Kidney (tissue), 14 donors: Measurements from ENCODE around the gene SLC26A1. TPM values are rescaled to one million over a fixed set of nuclear protein-coding genes. Genes with fewer than 3 reads are reported as not detected.

Experiments used
- DNase-seq, 5 donors: peaks; one replicate each; pipeline ENCODE4 v3.0.0-alpha.2; 2013 to 2020
- FAIRE-seq: peaks from 2 replicates; lab custom pipeline; 2012; peaks lifted over from hg19 to GRCh38; lab: Jason Lieb, UNC
- H3K27ac ChIP-seq, 2 donors: one replicate each; pipeline ENCODE4 v1.7.0; 2013; ENCODE audit warnings: low read depth in 2 of 2, low read length in 2 of 2, inconsistent platforms in 1 of 2
- H3K27me3 ChIP-seq: one replicate; pipeline ENCODE4 v1.7.1; 2013; ENCODE audit warnings: low read length, inconsistent platforms; ENCODE audit not compliant: control insufficient read depth, insufficient read depth
- H3K36me3 ChIP-seq, 3 donors: one replicate each; pipeline versions ENCODE4 v1.7.0 to v1.7.1; 2013; ENCODE audit warnings: low read length in 3 of 3, control low read depth in 1 of 3, inconsistent platforms in 1 of 3; ENCODE audit not compliant: insufficient read depth in 3 of 3, control insufficient read depth in 2 of 3
- H3K4me1 ChIP-seq, 3 donors: one replicate each; pipeline versions ENCODE4 v1.7.0 to v1.7.1; 2013; ENCODE audit warnings: low read length in 3 of 3, inconsistent platforms in 1 of 3, low read depth in 1 of 3; ENCODE audit not compliant: control insufficient read depth in 2 of 3, insufficient read depth in 2 of 3
- H3K4me3 ChIP-seq, 3 donors: one replicate each; pipeline versions ENCODE4 v1.7.0 to v1.8.1; 2013; ENCODE audit warnings: low read length in 3 of 3, control low read depth in 1 of 3, inconsistent platforms in 1 of 3
- H3K9ac ChIP-seq, 3 donors: one replicate each; pipeline versions ENCODE4 v1.7.0 to v1.7.1; 2013; ENCODE audit warnings: low read length in 3 of 3, control low read depth in 1 of 3, inconsistent platforms in 1 of 3
- H3K9me3 ChIP-seq, 3 donors: one replicate each; pipeline versions ENCODE4 v1.7.0 to v1.7.1; 2013; ENCODE audit warnings: low read length in 3 of 3, control low read depth in 1 of 3, inconsistent platforms in 1 of 3; ENCODE audit not compliant: control insufficient read depth in 2 of 3, insufficient read depth in 1 of 3
- CTCF ChIP-seq: IDR thresholded peaks from 3 replicates; pipeline ENCODE4 v1.5.1; 2012; ENCODE audit warnings: mild to moderate bottlenecking, moderate library complexity, borderline replicate concordance; ENCODE audit not compliant: insufficient read depth; ENCODE audit errors: extremely low read depth
- intact Hi-C: fragments of 100-400 bp; cut with DNase I; formaldehyde crosslinking; loops from one replicate; pipeline ENCODE4 v1.11.1; 2022
- polyA plus RNA-seq: library from polyadenylated mRNA; stranded (reverse); fragments of 350-450 nt; fragmentation: Illumina TruSeq; extraction: RNeasy Lipid Tissue Mini Kit (QIAGEN cat#74804); gene quantifications from one replicate; pipeline ENCODE4 v1.2.3, GENCODE V29; 2014; ENCODE audit warnings: low read depth, low replicate concordance; ENCODE audit not compliant: insufficient read depth
- total RNA-seq: library from RNA; stranded (reverse); fragmentation: NEBNext Ultra II Directional; extraction: Animal tissue kit (Norgen Biotek cat#: 25700); gene quantifications from one replicate; pipeline ENCODE4 v1.2.1, GENCODE V29; 2021
- donor health status: control.
- donor health status: control.
- donor health status: control.
- donor health status: control.
- donor health status: control.
- donor health status: DM: yes; HTN: yes; CAD: no.
- donor health status: Normal renal cell carcinoma (clear cell type).

SLC26A1 gene
- total and polyA plus RNA-seq, 2 donors from 2014 or later = 2.9 to 10.2 TPM

- peak overlapping the region in 2 of 3 donors; percentile 9 to 60 for H3K4me3 ChIP-seq
- no peaks in the 10 kb centered on the region for H3K36me3 ChIP-seq
- peaks cover 0 to 21% (median 5%) of the 10 kb centered on the region in 3 donors for H3K4me1 ChIP-seq
- intact Hi-C loops = no loop called here
- no peak overlapping the region for H3K27ac ChIP-seq
- H3K9ac ChIP-seq = no peak overlapping the region
- DNase-seq (peak in 1 of 5 donors; percentile 78), FAIRE-seq (no peak)
- no peaks in the 10 kb centered on the region for H3K9me3 ChIP-seq
- H3K27me3 ChIP-seq = no peaks in the 10 kb centered on the region
- no peak for TF ChIP-seq CTCF
These were observed 21.3 kb downstream of the SLC26A1 start for GRCh38 chr4:971666-972500.

- TF ChIP-seq CTCF = no peak
- intact Hi-C loops = no loop called here
- no peaks in the 10 kb centered on the region for H3K9me3 ChIP-seq
- FAIRE-seq (no peak), DNase-seq (no peak)
- no peaks in the 10 kb centered on the region for H3K27me3 ChIP-seq
- H3K36me3 ChIP-seq = no peaks in the 10 kb centered on the region
- no peak overlapping the region for H3K4me3 ChIP-seq
- H3K9ac ChIP-seq = no peak overlapping the region
- no peak overlapping the region for H3K27ac ChIP-seq
- H3K4me1 ChIP-seq = peaks cover 0 to 21% (median 5%) of the 10 kb centered on the region in 3 donors
These were observed 22.2 kb downstream of the SLC26A1 start for GRCh38 chr4:970854-971520.

GRCh38 chr4:970046-970745, 23.0 kb downstream of the SLC26A1 start:
- DNase-seq (no peak), FAIRE-seq (no peak)
- Histone ChIP-seq H3K4me1 (peaks cover 0 to 21% (median 5%) of the 10 kb centered on the region in 3 donors), H3K36me3 (no peaks in the 10 kb centered on the region), H3K4me3 (no peak overlapping the region), H3K27ac (no peak overlapping the region), H3K9me3 (no peaks in the 10 kb centered on the region), H3K27me3 (no peaks in the 10 kb centered on the region), H3K9ac (no peak overlapping the region)
- intact Hi-C loops = no loop called here
- no peak for TF ChIP-seq CTCF
